ENCODE measurements around the gene BRIP1. TPM values are rescaled to one million over a fixed set of nuclear protein-coding genes. Genes with fewer than 3 reads are reported as not detected.

The BRIP1 gene
- total and polyA plus RNA-seq, 4 donors: 0.21 to 4.3 (median 0.82) TPM

DNA sequence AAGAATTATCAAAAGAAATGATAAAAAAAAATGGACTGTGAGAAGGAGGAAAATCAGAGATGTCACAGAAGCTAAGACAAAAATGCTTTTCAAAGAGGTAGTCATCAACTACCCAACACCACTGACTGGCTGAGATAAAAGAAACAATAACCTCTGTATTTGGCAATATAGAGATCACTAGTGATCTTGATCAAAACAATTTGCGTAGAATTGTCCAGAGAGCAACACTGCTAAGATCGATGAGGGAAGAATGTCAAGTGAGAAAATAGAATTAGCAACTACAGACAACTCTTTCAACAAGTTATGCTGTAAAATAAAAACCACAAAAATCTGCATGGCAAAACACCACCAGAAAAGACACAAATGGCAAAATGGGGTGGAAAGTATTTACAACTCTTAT lies 66.0 kb downstream of the BRIP1 start:
- Histone ChIP-seq H3K4me3 (no peak overlapping the region), H3K27ac (ENCODE audit: low read depth in 1 of 2, low read length in 1 of 2) (no peak overlapping the region), H3K9me3 (ENCODE audit: control insufficient read depth in 4 of 4, insufficient read depth in 3 of 4, low read length in 3 of 4) (no peaks in the 10 kb centered on the region), H3K36me3 (ENCODE audit: control insufficient read depth in 4 of 4, insufficient read depth in 4 of 4, low read length in 4 of 4) (no peaks in the 10 kb centered on the region), H3K4me1 (ENCODE audit: control insufficient read depth in 5 of 5, insufficient read depth in 5 of 5, low read length in 5 of 5) (no peaks in the 10 kb centered on the region), H3K27me3 (ENCODE audit: control insufficient read depth in 3 of 3, insufficient read depth in 3 of 3, low read length in 2 of 3) (no peaks in the 10 kb centered on the region), H3K9ac (ENCODE audit: insufficient read depth in 1 of 2, low read length in 2 of 2) (no peak overlapping the region)
- no peak for ATAC-seq (ENCODE audit: insufficient read depth, low FRiP score)
- TF ChIP-seq, protein P1, sequence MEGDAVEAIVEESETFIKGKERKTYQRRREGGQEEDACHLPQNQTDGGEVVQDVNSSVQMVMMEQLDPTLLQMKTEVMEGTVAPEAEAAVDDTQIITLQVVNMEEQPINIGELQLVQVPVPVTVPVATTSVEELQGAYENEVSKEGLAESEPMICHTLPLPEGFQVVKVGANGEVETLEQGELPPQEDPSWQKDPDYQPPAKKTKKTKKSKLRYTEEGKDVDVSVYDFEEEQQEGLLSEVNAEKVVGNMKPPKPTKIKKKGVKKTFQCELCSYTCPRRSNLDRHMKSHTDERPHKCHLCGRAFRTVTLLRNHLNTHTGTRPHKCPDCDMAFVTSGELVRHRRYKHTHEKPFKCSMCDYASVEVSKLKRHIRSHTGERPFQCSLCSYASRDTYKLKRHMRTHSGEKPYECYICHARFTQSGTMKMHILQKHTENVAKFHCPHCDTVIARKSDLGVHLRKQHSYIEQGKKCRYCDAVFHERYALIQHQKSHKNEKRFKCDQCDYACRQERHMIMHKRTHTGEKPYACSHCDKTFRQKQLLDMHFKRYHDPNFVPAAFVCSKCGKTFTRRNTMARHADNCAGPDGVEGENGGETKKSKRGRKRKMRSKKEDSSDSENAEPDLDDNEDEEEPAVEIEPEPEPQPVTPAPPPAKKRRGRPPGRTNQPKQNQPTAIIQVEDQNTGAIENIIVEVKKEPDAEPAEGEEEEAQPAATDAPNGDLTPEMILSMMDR (IDR thresholded peaks at IDR 0.05; ENCODE audit: control extremely low read depth, extremely low read depth): no peak
- no peak for DNase-seq
- WGBS, 2 donors: 99 to 100% methylated on average over 2 of the region's 2 CpGs

DNA sequence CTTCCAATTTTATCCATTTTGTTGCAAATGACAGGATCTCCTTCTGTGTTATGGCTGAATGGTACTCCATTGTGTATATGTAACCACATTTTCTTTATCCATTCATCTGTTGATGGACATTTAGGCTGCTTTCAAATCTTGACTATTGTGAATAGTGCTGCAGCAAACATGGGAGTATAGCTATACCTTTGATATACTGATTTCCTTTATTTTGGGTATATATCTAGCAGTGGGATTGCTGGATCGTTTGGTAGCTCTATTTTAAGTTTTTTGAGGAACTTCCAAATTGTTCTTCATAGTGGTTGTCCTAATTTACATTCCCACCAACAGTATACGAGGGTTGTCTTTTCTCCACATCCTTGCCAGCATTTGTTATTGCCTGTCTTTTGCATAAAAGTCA lies 67.8 kb downstream of the BRIP1 start:
- no peaks in the 10 kb centered on the region for H3K27me3 ChIP-seq (ENCODE audit: control insufficient read depth in 3 of 3, insufficient read depth in 3 of 3, low read length in 2 of 3)
- 82 to 87% methylated on average over 2 of the region's 2 CpGs for WGBS, 2 donors
- H3K9me3 ChIP-seq (ENCODE audit: control insufficient read depth in 4 of 4, insufficient read depth in 3 of 4, low read length in 3 of 4): no peaks in the 10 kb centered on the region
- no peak overlapping the region for H3K9ac ChIP-seq (ENCODE audit: insufficient read depth in 1 of 2, low read length in 2 of 2)
- no peaks in the 10 kb centered on the region for H3K4me1 ChIP-seq (ENCODE audit: control insufficient read depth in 5 of 5, insufficient read depth in 5 of 5, low read length in 5 of 5)
- no peak overlapping the region for H3K4me3 ChIP-seq
- H3K36me3 ChIP-seq (ENCODE audit: control insufficient read depth in 4 of 4, insufficient read depth in 4 of 4, low read length in 4 of 4): no peaks in the 10 kb centered on the region
- no peak for DNase-seq
- H3K27ac ChIP-seq (ENCODE audit: low read depth in 1 of 2, low read length in 1 of 2): no peak overlapping the region
- TF ChIP-seq, protein P1 (IDR thresholded peaks at IDR 0.05; ENCODE audit: control extremely low read depth, extremely low read depth): no peak
- ATAC-seq (ENCODE audit: insufficient read depth, low FRiP score): no peak

DNA sequence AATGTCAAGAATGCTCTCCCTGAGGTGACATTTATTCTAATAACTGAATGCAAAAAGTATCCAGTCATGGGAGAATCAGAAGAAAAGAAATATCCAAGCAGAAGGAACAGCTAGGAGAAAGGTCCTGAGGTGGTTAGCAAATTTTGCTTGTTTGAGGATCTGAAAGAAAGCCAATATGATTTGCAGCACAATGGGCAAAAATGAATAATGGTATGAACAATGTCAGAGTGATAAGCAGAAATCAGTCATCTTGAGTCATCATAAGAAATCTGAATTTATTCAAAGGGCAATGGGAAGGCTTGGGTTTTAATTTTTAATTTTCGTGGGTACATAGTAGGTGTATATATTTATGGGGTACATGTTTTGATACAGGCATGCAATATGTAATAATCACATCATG lies 68.5 kb downstream of the BRIP1 start:
- WGBS, 2 donors: 93 to 94% methylated on average over 1 of the region's 1 CpG

DNA sequence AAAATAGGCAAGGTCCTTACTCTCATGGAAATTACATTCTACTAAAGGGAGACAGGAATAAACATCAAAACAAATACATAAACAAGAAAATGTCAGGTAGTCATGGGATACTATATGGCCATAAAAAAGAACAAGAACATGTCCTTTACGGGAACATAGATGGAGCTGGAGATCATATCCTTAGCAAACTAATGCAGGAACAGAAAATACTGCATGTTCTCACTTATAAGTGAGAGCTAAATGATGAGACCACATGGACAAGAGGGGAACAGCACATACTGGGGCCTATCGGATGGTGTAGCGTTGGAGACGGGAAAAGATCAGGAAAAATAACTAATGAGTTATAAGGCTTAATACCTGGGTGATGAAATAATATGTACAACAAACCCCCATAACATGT lies 69.1 kb downstream of the BRIP1 start:
- TF ChIP-seq, protein P1 (IDR thresholded peaks at IDR 0.05; ENCODE audit: control extremely low read depth, extremely low read depth): no peak
- DNase-seq (no peak), ATAC-seq (ENCODE audit: insufficient read depth, low FRiP score) (no peak)
- no peaks in the 10 kb centered on the region for H3K27me3 ChIP-seq (ENCODE audit: control insufficient read depth in 3 of 3, insufficient read depth in 3 of 3, low read length in 2 of 3)
- H3K27ac ChIP-seq (ENCODE audit: low read depth in 1 of 2, low read length in 1 of 2): no peak overlapping the region
- no peaks in the 10 kb centered on the region for H3K4me1 ChIP-seq (ENCODE audit: control insufficient read depth in 5 of 5, insufficient read depth in 5 of 5, low read length in 5 of 5)
- no peaks in the 10 kb centered on the region for H3K9me3 ChIP-seq (ENCODE audit: control insufficient read depth in 4 of 4, insufficient read depth in 3 of 4, low read length in 3 of 4)
- H3K9ac ChIP-seq (ENCODE audit: insufficient read depth in 1 of 2, low read length in 2 of 2): no peak overlapping the region
- H3K36me3 ChIP-seq (ENCODE audit: control insufficient read depth in 4 of 4, insufficient read depth in 4 of 4, low read length in 4 of 4): no peaks in the 10 kb centered on the region
- no peak overlapping the region for H3K4me3 ChIP-seq
- 96 to 99% methylated on average over 4 of the region's 4 CpGs for WGBS, 2 donors

More for the DNA sequence above, 68.5 kb downstream of the BRIP1 start:
- H3K36me3 ChIP-seq (ENCODE audit: control insufficient read depth in 4 of 4, insufficient read depth in 4 of 4, low read length in 4 of 4): no peaks in the 10 kb centered on the region
- DNase-seq: no peak
- H3K9ac ChIP-seq (ENCODE audit: insufficient read depth in 1 of 2, low read length in 2 of 2): no peak overlapping the region
- H3K9me3 ChIP-seq (ENCODE audit: control insufficient read depth in 4 of 4, insufficient read depth in 3 of 4, low read length in 3 of 4): no peaks in the 10 kb centered on the region
- H3K4me1 ChIP-seq (ENCODE audit: control insufficient read depth in 5 of 5, insufficient read depth in 5 of 5, low read length in 5 of 5): no peaks in the 10 kb centered on the region
- no peaks in the 10 kb centered on the region for H3K27me3 ChIP-seq (ENCODE audit: control insufficient read depth in 3 of 3, insufficient read depth in 3 of 3, low read length in 2 of 3)
- H3K27ac ChIP-seq (ENCODE audit: low read depth in 1 of 2, low read length in 1 of 2): no peak overlapping the region
- no peak overlapping the region for H3K4me3 ChIP-seq
- no peak for ATAC-seq (ENCODE audit: insufficient read depth, low FRiP score)
- TF ChIP-seq, protein P1 (IDR thresholded peaks at IDR 0.05; ENCODE audit: control extremely low read depth, extremely low read depth): no peak

Data from lung (tissue), 12 donors.